Measurements from ENCODE around the gene KIF15.
"Not testable (repeated sequence)": the region's sequence is repeated elsewhere in the genome, so short reads cannot be mapped to it uniquely, and the experiment has no call there.

Gene KIF15

DNA sequence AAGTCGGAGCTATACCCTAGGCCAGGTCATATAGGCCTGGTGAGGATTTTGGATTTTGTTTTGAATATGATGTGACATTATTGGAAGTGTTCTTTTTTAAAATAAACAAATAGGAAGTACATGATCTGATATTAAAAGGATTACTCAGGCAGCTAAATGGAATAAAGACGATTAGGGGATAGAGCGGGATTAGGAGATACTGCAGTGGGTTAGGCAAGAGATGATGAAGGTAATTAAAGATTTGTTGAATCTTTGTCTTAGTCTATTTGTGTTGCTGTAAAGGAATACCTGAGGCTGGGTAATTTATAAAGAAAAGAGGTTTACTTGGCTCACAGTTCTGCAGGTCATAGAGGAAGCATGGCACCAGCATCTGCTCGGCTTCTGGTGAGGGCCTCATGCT, 21.3 kb downstream of the KIF15 start:
- H3K4me3 ChIP-seq (replicated peaks; ENCODE audit: low read depth, low read length), result no peak overlapping the region
- no peak for DNase-seq (ENCODE audit: extremely low read depth, low read depth)
- TF ChIP-seq, protein P1, sequence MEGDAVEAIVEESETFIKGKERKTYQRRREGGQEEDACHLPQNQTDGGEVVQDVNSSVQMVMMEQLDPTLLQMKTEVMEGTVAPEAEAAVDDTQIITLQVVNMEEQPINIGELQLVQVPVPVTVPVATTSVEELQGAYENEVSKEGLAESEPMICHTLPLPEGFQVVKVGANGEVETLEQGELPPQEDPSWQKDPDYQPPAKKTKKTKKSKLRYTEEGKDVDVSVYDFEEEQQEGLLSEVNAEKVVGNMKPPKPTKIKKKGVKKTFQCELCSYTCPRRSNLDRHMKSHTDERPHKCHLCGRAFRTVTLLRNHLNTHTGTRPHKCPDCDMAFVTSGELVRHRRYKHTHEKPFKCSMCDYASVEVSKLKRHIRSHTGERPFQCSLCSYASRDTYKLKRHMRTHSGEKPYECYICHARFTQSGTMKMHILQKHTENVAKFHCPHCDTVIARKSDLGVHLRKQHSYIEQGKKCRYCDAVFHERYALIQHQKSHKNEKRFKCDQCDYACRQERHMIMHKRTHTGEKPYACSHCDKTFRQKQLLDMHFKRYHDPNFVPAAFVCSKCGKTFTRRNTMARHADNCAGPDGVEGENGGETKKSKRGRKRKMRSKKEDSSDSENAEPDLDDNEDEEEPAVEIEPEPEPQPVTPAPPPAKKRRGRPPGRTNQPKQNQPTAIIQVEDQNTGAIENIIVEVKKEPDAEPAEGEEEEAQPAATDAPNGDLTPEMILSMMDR (IDR thresholded peaks at IDR 0.05; ENCODE audit: low read depth, low read length, missing control alignments), result no peak

DNA sequence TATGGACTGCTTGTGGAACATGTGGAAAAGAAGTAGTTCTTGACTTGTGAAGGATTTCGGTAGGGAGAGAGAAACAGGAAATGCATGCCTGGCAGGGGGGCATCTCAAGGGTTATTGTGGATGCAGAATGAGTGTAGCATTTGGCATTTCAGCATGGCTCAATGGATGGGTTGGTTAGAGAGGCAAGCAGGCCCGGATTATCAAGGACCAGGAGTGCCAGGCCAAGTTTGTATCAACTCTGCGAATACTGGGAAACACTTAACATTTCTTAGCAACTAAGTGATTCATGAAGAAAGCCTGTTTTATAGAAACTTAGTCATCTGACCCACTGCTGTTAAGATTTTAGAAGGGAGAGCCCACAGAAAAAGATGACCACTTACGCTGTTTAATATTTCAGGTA, 33.6 kb downstream of the KIF15 start:
- DNase-seq (ENCODE audit: extremely low read depth, low read depth), result no peak
- no peak overlapping the region for H3K4me3 ChIP-seq (replicated peaks; ENCODE audit: low read depth, low read length)
- TF ChIP-seq, protein P1 (IDR thresholded peaks at IDR 0.05; ENCODE audit: low read depth, low read length, missing control alignments), result no peak

DNA sequence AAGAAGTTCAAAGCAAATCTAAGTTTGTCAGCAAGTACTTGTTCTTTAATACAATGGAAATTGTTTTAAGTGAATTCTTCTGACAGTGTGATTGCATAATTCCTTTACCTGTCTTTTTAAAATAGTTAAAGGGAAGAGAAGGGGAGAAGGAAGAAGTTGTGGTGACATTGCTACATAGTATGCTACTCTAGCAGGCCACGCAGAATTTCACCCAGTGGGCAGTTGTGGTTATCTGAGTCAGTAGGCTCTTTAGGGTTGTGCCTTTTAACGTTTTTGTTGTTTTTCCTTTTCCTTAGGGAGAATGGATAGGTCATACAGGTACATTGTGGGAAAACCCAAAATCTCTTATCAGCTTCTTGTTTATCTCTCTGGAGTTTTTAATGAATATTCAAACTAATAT, 40.4 kb downstream of the KIF15 start:
- TF ChIP-seq, protein P1 (IDR thresholded peaks at IDR 0.05; ENCODE audit: low read depth, low read length, missing control alignments), result no peak
- H3K4me3 ChIP-seq (replicated peaks; ENCODE audit: low read depth, low read length), result no peak overlapping the region
- DNase-seq (ENCODE audit: extremely low read depth, low read depth), result no peak

DNA sequence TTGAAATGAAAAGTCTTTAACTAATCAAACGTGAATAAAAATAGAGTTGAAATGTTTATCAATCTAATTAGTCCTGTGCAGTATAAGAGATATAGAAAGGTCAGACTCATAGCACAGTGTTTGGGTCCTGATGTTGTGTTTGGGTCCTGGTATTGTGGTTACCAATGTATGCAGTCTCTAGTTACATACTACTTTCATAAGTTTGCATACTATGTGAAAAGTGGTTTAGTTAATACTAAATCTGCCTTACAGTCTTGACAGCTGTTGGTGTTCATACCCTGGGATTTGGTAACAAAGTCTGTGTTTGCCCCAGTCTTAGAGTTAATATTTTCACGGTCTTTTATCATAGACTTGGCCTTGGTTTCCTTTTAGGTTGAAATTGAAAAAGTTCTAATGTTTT, 41.7 kb downstream of the KIF15 start:
- TF ChIP-seq, protein P1 (IDR thresholded peaks at IDR 0.05; ENCODE audit: low read depth, low read length, missing control alignments), result no peak
- DNase-seq (ENCODE audit: extremely low read depth, low read depth), result no peak
- no peak overlapping the region for H3K4me3 ChIP-seq (replicated peaks; ENCODE audit: low read depth, low read length)

DNA sequence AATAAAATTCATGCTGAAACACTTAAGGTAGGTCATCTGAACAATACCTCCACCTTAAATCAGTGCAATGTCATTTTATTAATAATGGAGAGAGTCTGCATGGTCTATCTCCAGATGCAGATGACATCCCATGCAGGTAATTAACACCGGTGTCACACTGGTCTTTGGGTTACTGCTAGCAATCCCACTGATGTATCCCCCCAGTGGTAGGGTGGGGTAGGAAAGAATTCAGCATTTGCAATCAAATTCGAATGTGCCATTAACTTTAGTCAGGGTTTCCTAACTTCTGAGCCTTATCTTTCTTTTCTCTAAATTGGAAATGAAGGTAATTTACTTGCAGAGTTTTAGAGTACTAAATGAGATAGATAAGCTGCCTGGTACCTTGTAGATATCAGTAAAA, 44.4 kb downstream of the KIF15 start:
- no peak for DNase-seq (ENCODE audit: extremely low read depth, low read depth)
- H3K4me3 ChIP-seq (replicated peaks; ENCODE audit: low read depth, low read length), result no peak overlapping the region
- TF ChIP-seq, protein P1 (IDR thresholded peaks at IDR 0.05; ENCODE audit: low read depth, low read length, missing control alignments), result no peak

DNA sequence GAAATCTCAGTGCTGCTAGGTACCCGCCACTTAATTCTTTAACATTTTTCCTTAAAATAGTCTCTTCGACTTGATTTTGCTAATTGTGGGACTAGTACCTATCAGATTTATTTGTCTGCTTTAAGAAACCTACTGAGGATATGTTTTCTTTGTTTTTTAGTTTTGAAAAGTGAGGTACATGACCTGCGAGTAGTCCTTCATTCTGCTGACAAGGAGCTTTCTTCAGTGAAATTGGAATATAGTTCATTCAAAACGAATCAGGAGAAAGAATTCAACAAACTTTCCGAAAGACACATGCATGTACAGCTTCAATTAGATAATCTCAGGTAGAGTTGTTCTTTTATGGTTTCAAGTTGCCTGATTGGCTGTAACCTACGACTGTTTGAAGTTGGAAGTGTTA, 53.2 kb downstream of the KIF15 start:
- TF ChIP-seq, protein P1 (IDR thresholded peaks at IDR 0.05; ENCODE audit: low read depth, low read length, missing control alignments), result no peak
- DNase-seq (ENCODE audit: extremely low read depth, low read depth), result no peak
- no peak overlapping the region for H3K4me3 ChIP-seq (replicated peaks; ENCODE audit: low read depth, low read length)

DNA sequence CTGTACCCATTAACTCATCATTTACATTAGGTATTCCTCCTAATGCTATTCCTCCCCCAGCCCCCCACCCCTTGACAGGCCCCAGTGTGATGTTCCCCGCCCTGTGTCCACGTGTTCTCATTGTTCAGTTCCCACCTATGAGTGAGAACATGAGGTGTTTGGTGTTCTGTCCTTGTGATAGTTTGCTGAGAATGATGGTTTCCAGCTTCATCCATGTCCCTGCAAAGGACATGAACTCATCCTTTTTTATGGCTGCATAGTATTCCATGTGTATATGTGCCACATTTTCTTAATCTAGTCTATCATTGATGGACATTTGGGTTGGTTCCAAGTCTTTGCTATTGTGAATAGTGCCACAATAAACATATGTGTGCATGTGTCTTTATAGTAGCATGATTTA, 54.7 kb downstream of the KIF15 start:
- not testable (repeated sequence) for DNase-seq (ENCODE audit: extremely low read depth, low read depth); H3K4me3 ChIP-seq (replicated peaks; ENCODE audit: low read depth, low read length)

DNA sequence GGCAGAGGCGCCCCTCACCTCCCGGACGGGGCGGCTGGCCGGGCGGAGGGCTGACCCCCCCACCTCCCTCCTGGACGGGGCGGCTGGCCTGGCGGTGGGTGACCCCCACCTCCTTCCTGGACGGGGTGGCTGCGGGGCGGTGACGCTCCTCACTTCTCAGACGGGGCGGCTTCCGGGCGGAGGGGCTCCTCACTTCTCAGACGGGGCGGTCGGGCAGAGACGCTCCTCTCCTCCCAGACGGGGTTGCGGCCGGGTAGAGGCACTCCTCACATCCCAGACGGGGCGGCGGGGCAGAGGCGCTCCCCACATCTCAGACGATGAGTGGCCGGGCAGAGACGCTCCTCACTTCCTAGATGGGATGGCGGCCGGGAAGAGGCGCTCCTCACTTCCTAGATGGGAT, 59.6 kb downstream of the KIF15 start:
- not testable (repeated sequence) for DNase-seq (ENCODE audit: extremely low read depth, low read depth); H3K4me3 ChIP-seq (replicated peaks; ENCODE audit: low read depth, low read length)
